ENCODE results near the gene CAMKMT.

The CAMKMT gene

DNA sequence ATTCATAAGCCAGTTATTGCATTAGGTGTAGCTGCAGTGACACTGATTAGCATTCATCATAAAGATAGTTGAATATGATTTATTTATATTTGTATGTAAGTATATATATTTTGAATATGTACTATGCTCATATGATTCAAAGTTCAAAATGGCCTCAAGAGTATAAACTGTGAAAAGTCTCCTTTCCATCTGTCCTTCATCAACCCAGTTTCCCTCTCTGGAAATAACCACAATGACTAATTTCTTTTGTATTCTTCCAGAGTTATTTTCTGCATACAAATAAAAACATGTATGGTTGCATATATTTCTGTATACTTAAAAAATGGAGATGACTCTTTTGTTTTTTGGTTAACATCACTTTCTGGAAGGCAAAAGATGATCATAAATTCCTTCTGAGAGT is 95.2 kb downstream of the CAMKMT start:
- H3K4me3 ChIP-seq (ENCODE audit: insufficient read length, low read depth): no peak overlapping the region
- no peaks in the 10 kb centered on the region for H3K4me1 ChIP-seq (ENCODE audit: insufficient read depth, insufficient read length)
- TF ChIP-seq SUZ12 (IDR thresholded peaks at IDR 0.05; ENCODE audit: extremely low read depth, insufficient read depth, insufficient read length) (no peak), ZNF274 (IDR thresholded peaks at IDR 0.05; ENCODE audit: low read depth, low read length) (no peak), YY1 (IDR thresholded peaks at IDR 0.05; ENCODE audit: insufficient read depth, insufficient read length) (no peak)
- no peak overlapping the region for H3K9ac ChIP-seq (ENCODE audit: insufficient read length, low read depth)
- no peaks in the 10 kb centered on the region for H3K36me3 ChIP-seq (ENCODE audit: insufficient read depth, insufficient read length, low read length)
- no peak for DNase-seq (ENCODE audit: low read depth, low spot score)
- no peaks in the 10 kb centered on the region for H3K27me3 ChIP-seq (ENCODE audit: insufficient read depth, insufficient read length)
- no peaks in the 10 kb centered on the region for H3K9me3 ChIP-seq (ENCODE audit: insufficient read depth, low read length)

GRCh38 chr2:44459739-44460138 is 98.0 kb downstream of the CAMKMT start:
- DNase-seq (ENCODE audit: low read depth, low spot score): no peak
- TF ChIP-seq SUZ12 (IDR thresholded peaks at IDR 0.05; ENCODE audit: extremely low read depth, insufficient read depth, insufficient read length) (no peak), YY1 (IDR thresholded peaks at IDR 0.05; ENCODE audit: insufficient read depth, insufficient read length) (no peak), ZNF274 (IDR thresholded peaks at IDR 0.05; ENCODE audit: low read depth, low read length) (no peak)
- Histone ChIP-seq H3K9ac (ENCODE audit: insufficient read length, low read depth) (no peak overlapping the region), H3K36me3 (ENCODE audit: insufficient read depth, insufficient read length, low read length) (no peaks in the 10 kb centered on the region), H3K4me3 (ENCODE audit: insufficient read length, low read depth) (no peak overlapping the region), H3K9me3 (ENCODE audit: insufficient read depth, low read length) (peaks cover 12% of the 10 kb centered on the region), H3K4me1 (ENCODE audit: insufficient read depth, insufficient read length) (no peaks in the 10 kb centered on the region), H3K27me3 (ENCODE audit: insufficient read depth, insufficient read length) (no peaks in the 10 kb centered on the region)

GRCh38 chr2:44462934-44463849 is 101.4 kb downstream of the CAMKMT start:
- Histone ChIP-seq H3K27me3 (ENCODE audit: insufficient read depth, insufficient read length) (no peaks in the 10 kb centered on the region), H3K4me3 (ENCODE audit: insufficient read length, low read depth) (no peak overlapping the region), H3K36me3 (ENCODE audit: insufficient read depth, insufficient read length, low read length) (no peaks in the 10 kb centered on the region), H3K4me1 (ENCODE audit: insufficient read depth, insufficient read length) (no peaks in the 10 kb centered on the region), H3K9me3 (ENCODE audit: insufficient read depth, low read length) (peaks cover 19% of the 10 kb centered on the region), H3K9ac (ENCODE audit: insufficient read length, low read depth) (no peak overlapping the region)
- DNase-seq (ENCODE audit: low read depth, low spot score): peak; percentile 35
- TF ChIP-seq YY1 (IDR thresholded peaks at IDR 0.05; ENCODE audit: insufficient read depth, insufficient read length): no peak
- TF ChIP-seq ZNF274 (IDR thresholded peaks at IDR 0.05; ENCODE audit: low read depth, low read length): no peak
- no peak for TF ChIP-seq SUZ12 (IDR thresholded peaks at IDR 0.05; ENCODE audit: extremely low read depth, insufficient read depth, insufficient read length)

DNA sequence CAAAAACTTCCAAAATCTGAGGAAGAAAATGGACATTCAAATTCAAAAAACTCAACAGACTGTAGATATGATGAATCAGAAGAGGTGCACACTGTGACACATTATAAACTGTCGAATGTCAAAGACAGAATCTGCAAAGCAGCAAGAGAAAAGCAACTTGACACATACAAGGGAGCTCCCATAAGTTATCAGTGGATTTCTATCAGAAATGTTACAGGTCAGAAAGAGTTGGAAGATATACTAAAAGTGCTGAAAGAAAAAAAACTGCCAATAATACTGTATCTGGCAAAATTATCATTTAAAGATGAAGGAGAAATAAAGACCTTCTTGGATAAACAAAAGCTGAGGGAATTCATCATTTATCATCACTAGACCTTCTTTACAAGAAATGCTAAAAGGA is 102.7 kb downstream of the CAMKMT start:
- no peaks in the 10 kb centered on the region for H3K27me3 ChIP-seq (ENCODE audit: insufficient read depth, insufficient read length)
- peaks cover 19% of the 10 kb centered on the region for H3K9me3 ChIP-seq (ENCODE audit: insufficient read depth, low read length)
- H3K9ac ChIP-seq (ENCODE audit: insufficient read length, low read depth): no peak overlapping the region
- no peak for DNase-seq (ENCODE audit: low read depth, low spot score)
- TF ChIP-seq YY1 (IDR thresholded peaks at IDR 0.05; ENCODE audit: insufficient read depth, insufficient read length) (no peak), SUZ12 (IDR thresholded peaks at IDR 0.05; ENCODE audit: extremely low read depth, insufficient read depth, insufficient read length) (no peak), ZNF274 (IDR thresholded peaks at IDR 0.05; ENCODE audit: low read depth, low read length) (no peak)
- no peaks in the 10 kb centered on the region for H3K4me1 ChIP-seq (ENCODE audit: insufficient read depth, insufficient read length)
- H3K4me3 ChIP-seq (ENCODE audit: insufficient read length, low read depth): no peak overlapping the region
- H3K36me3 ChIP-seq (ENCODE audit: insufficient read depth, insufficient read length, low read length): no peaks in the 10 kb centered on the region

GRCh38 chr2:44470151-44470550 is 108.4 kb downstream of the CAMKMT start:
- no peaks in the 10 kb centered on the region for H3K36me3 ChIP-seq (ENCODE audit: insufficient read depth, insufficient read length, low read length)
- no peaks in the 10 kb centered on the region for H3K27me3 ChIP-seq (ENCODE audit: insufficient read depth, insufficient read length)
- H3K4me3 ChIP-seq (ENCODE audit: insufficient read length, low read depth): no peak overlapping the region
- H3K9me3 ChIP-seq (ENCODE audit: insufficient read depth, low read length): peaks cover 3% of the 10 kb centered on the region
- peak; percentile 13 for DNase-seq (ENCODE audit: low read depth, low spot score)
- TF ChIP-seq SUZ12 (IDR thresholded peaks at IDR 0.05; ENCODE audit: extremely low read depth, insufficient read depth, insufficient read length) (no peak), YY1 (IDR thresholded peaks at IDR 0.05; ENCODE audit: insufficient read depth, insufficient read length) (no peak), ZNF274 (IDR thresholded peaks at IDR 0.05; ENCODE audit: low read depth, low read length) (no peak)
- no peak overlapping the region for H3K9ac ChIP-seq (ENCODE audit: insufficient read length, low read depth)
- H3K4me1 ChIP-seq (ENCODE audit: insufficient read depth, insufficient read length): no peaks in the 10 kb centered on the region

DNA sequence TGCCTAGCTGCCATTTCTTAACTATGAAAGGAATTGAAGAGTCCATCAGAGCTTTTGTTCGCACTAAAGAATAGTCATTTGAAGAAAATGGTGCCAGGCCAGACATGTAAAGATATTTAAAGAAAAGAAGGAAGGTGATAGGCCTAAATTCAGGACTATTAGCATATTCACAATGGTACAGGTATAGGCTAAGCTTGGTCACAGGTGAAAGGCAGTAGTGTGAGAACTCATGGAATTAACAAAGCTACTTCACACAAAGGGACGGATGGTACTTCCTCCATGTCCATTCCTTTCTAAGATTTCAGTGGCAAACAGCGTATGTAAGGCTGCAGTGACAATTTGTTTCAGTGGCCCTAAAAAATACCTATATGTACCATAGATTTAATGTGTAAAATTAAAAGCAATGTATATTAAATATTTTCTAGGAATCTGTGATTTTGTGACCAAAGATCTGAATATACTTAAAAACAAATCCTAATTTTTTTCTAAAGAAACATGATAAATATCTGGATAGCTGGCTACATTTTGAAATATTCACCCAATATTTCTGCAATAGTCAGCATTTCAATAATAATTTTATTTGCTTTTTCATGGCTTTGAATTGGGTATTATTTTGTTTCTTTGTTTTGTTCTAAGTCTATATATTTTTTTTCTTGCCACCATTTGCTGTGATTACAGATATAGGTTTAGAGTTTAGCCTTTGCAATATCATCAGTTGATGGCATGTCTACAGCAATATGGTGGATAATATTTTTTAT is 116.1 kb downstream of the CAMKMT start:
- no peak overlapping the region for H3K9ac ChIP-seq (ENCODE audit: insufficient read length, low read depth)
- no peaks in the 10 kb centered on the region for H3K4me1 ChIP-seq (ENCODE audit: insufficient read depth, insufficient read length)
- DNase-seq (ENCODE audit: low read depth, low spot score): no peak
- H3K4me3 ChIP-seq (ENCODE audit: insufficient read length, low read depth): no peak overlapping the region
- H3K36me3 ChIP-seq (ENCODE audit: insufficient read depth, insufficient read length, low read length): no peaks in the 10 kb centered on the region
- no peaks in the 10 kb centered on the region for H3K9me3 ChIP-seq (ENCODE audit: insufficient read depth, low read length)
- no peaks in the 10 kb centered on the region for H3K27me3 ChIP-seq (ENCODE audit: insufficient read depth, insufficient read length)
- TF ChIP-seq ZNF274 (IDR thresholded peaks at IDR 0.05; ENCODE audit: low read depth, low read length) (no peak), YY1 (IDR thresholded peaks at IDR 0.05; ENCODE audit: insufficient read depth, insufficient read length) (no peak)

Data from NT2/D1 (cell line).